Measurements from ENCODE around the gene AKAP9.
"Not testable (repeated sequence)": the region's sequence is repeated elsewhere in the genome, so short reads cannot be mapped to it uniquely, and the experiment has no call there.

Gene AKAP9

GRCh38 chr7:92025260-92025659 is 84.6 kb downstream of the AKAP9 start:
- Histone ChIP-seq H3K79me2 (ENCODE audit: control insufficient read depth, insufficient read depth, low read length) (no peaks in the 10 kb centered on the region), H3K56ac (ENCODE audit: low read length) (no peak overlapping the region), H3K18ac (ENCODE audit: low read length) (no peak overlapping the region), H3K4me2 (ENCODE audit: low read length) (no peak overlapping the region), H3K27ac (ENCODE audit: low read depth, low read length) (no peak overlapping the region), H3K36me3 (ENCODE audit: control insufficient read depth, insufficient read depth, low read length) (no peaks in the 10 kb centered on the region), H2BK5ac (ENCODE audit: low read length) (no peak overlapping the region), H3K23ac (ENCODE audit: low read length) (no peak overlapping the region), H2BK120ac (ENCODE audit: low read depth, low read length) (no peak overlapping the region), H3K4me1 (ENCODE audit: control insufficient read depth, low read depth, low read length) (no peaks in the 10 kb centered on the region), H3K27me3 (ENCODE audit: insufficient read depth, low read length, poor library complexity) (no peaks in the 10 kb centered on the region), H3K79me1 (ENCODE audit: low read length) (no peaks in the 10 kb centered on the region), H3K9ac (ENCODE audit: low read length) (no peak overlapping the region), H4K8ac (ENCODE audit: low read depth, low read length) (no peak overlapping the region), H2AK5ac (ENCODE audit: low read length) (no peak overlapping the region), H2BK15ac (replicated peaks; ENCODE audit: low read depth) (no peak overlapping the region), H4K5ac (ENCODE audit: low read length) (no peak overlapping the region), H3K4me3 (ENCODE audit: low read length) (no peak overlapping the region), H3K4ac (ENCODE audit: low read depth, low read length) (no peak overlapping the region)
- no peak for DNase-seq
- WGBS (ENCODE audit: extremely low coverage, insufficient coverage, low lambda C conversion rate): no CpG with 5 or more reads among the region's 3 CpGs

- H2BK15ac ChIP-seq (replicated peaks; ENCODE audit: low read depth); H4K5ac ChIP-seq (ENCODE audit: low read length); H2AK5ac ChIP-seq (ENCODE audit: low read length); H3K23ac ChIP-seq (ENCODE audit: low read length); H3K4me1 ChIP-seq (ENCODE audit: control insufficient read depth, low read depth, low read length); H4K8ac ChIP-seq (ENCODE audit: low read depth, low read length); H3K27me3 ChIP-seq (ENCODE audit: insufficient read depth, low read length, poor library complexity); H2BK120ac ChIP-seq (ENCODE audit: low read depth, low read length); H3K9ac ChIP-seq (ENCODE audit: low read length); H3K18ac ChIP-seq (ENCODE audit: low read length); H3K4me2 ChIP-seq (ENCODE audit: low read length); H3K56ac ChIP-seq (ENCODE audit: low read length); H2BK5ac ChIP-seq (ENCODE audit: low read length); H3K4me3 ChIP-seq (ENCODE audit: low read length); H3K79me2 ChIP-seq (ENCODE audit: control insufficient read depth, insufficient read depth, low read length); H3K36me3 ChIP-seq (ENCODE audit: control insufficient read depth, insufficient read depth, low read length); H3K27ac ChIP-seq (ENCODE audit: low read depth, low read length); H3K4ac ChIP-seq (ENCODE audit: low read depth, low read length); DNase-seq; H3K79me1 ChIP-seq (ENCODE audit: low read length): not testable (repeated sequence)
- no CpG with 5 or more reads among the region's 24 CpGs for WGBS (ENCODE audit: extremely low coverage, insufficient coverage, low lambda C conversion rate)
Measured at GRCh38 chr7:92026635-92027034, 86.0 kb downstream of the AKAP9 start.

- not testable (repeated sequence) for H4K5ac ChIP-seq (ENCODE audit: low read length); H3K56ac ChIP-seq (ENCODE audit: low read length); H4K8ac ChIP-seq (ENCODE audit: low read depth, low read length); H3K79me2 ChIP-seq (ENCODE audit: control insufficient read depth, insufficient read depth, low read length); H3K36me3 ChIP-seq (ENCODE audit: control insufficient read depth, insufficient read depth, low read length); H3K4me2 ChIP-seq (ENCODE audit: low read length); H3K9ac ChIP-seq (ENCODE audit: low read length); H3K23ac ChIP-seq (ENCODE audit: low read length); H3K79me1 ChIP-seq (ENCODE audit: low read length); H2BK120ac ChIP-seq (ENCODE audit: low read depth, low read length); H3K27me3 ChIP-seq (ENCODE audit: insufficient read depth, low read length, poor library complexity); H2BK5ac ChIP-seq (ENCODE audit: low read length); H3K4me3 ChIP-seq (ENCODE audit: low read length); H2AK5ac ChIP-seq (ENCODE audit: low read length); H3K4me1 ChIP-seq (ENCODE audit: control insufficient read depth, low read depth, low read length); H3K4ac ChIP-seq (ENCODE audit: low read depth, low read length); H3K18ac ChIP-seq (ENCODE audit: low read length); H2BK15ac ChIP-seq (replicated peaks; ENCODE audit: low read depth); H3K27ac ChIP-seq (ENCODE audit: low read depth, low read length)
- whole genome bisulfite sequencing (ENCODE audit: extremely low coverage, insufficient coverage, low lambda C conversion rate): no CpG with 5 or more reads among the region's 29 CpGs
- peak; percentile 4 for DNase-seq
Measured at GRCh38 chr7:92027128-92027527, 86.5 kb downstream of the AKAP9 start.

GRCh38 chr7:92028226-92028625 is 87.6 kb downstream of the AKAP9 start:
- Histone ChIP-seq H3K4me3 (ENCODE audit: low read length) (no peak overlapping the region), H3K36me3 (ENCODE audit: control insufficient read depth, insufficient read depth, low read length) (no peaks in the 10 kb centered on the region)

GRCh38 chr7:92028686-92029085 is 88.0 kb downstream of the AKAP9 start:
- H3K4ac ChIP-seq (ENCODE audit: low read depth, low read length): no peak overlapping the region
- no peaks in the 10 kb centered on the region for H3K27me3 ChIP-seq (ENCODE audit: insufficient read depth, low read length, poor library complexity)
- no peak overlapping the region for H3K27ac ChIP-seq (ENCODE audit: low read depth, low read length)
- no CpG with 5 or more reads among the region's 1 CpG for WGBS (ENCODE audit: extremely low coverage, insufficient coverage, low lambda C conversion rate)
- no peak overlapping the region for H3K18ac ChIP-seq (ENCODE audit: low read length)
- no peak overlapping the region for H2BK15ac ChIP-seq (replicated peaks; ENCODE audit: low read depth)
- H2BK5ac ChIP-seq (ENCODE audit: low read length): no peak overlapping the region
- H3K56ac ChIP-seq (ENCODE audit: low read length): no peak overlapping the region
- H4K5ac ChIP-seq (ENCODE audit: low read length): no peak overlapping the region
- no peak overlapping the region for H3K4me3 ChIP-seq (ENCODE audit: low read length)
- H3K9ac ChIP-seq (ENCODE audit: low read length): no peak overlapping the region
- no peak overlapping the region for H2BK120ac ChIP-seq (ENCODE audit: low read depth, low read length)
- H3K4me1 ChIP-seq (ENCODE audit: control insufficient read depth, low read depth, low read length): no peaks in the 10 kb centered on the region
- no peaks in the 10 kb centered on the region for H3K36me3 ChIP-seq (ENCODE audit: control insufficient read depth, insufficient read depth, low read length)
- H4K8ac ChIP-seq (ENCODE audit: low read depth, low read length): no peak overlapping the region
- no peak overlapping the region for H2AK5ac ChIP-seq (ENCODE audit: low read length)
- no peak overlapping the region for H3K4me2 ChIP-seq (ENCODE audit: low read length)
- no peaks in the 10 kb centered on the region for H3K79me2 ChIP-seq (ENCODE audit: control insufficient read depth, insufficient read depth, low read length)
- H3K23ac ChIP-seq (ENCODE audit: low read length): no peak overlapping the region
- no peak for DNase-seq
- no peaks in the 10 kb centered on the region for H3K79me1 ChIP-seq (ENCODE audit: low read length)

More at GRCh38 chr7:92028226-92028625, 87.6 kb downstream of the AKAP9 start:
- Histone ChIP-seq H2BK15ac (replicated peaks; ENCODE audit: low read depth) (no peak overlapping the region), H3K27ac (ENCODE audit: low read depth, low read length) (no peak overlapping the region), H4K8ac (ENCODE audit: low read depth, low read length) (no peak overlapping the region), H2BK120ac (ENCODE audit: low read depth, low read length) (no peak overlapping the region), H3K56ac (ENCODE audit: low read length) (no peak overlapping the region), H4K5ac (ENCODE audit: low read length) (no peak overlapping the region), H3K27me3 (ENCODE audit: insufficient read depth, low read length, poor library complexity) (no peaks in the 10 kb centered on the region), H3K9ac (ENCODE audit: low read length) (no peak overlapping the region), H3K23ac (ENCODE audit: low read length) (no peak overlapping the region), H3K79me2 (ENCODE audit: control insufficient read depth, insufficient read depth, low read length) (no peaks in the 10 kb centered on the region), H3K4me2 (ENCODE audit: low read length) (no peak overlapping the region), H3K4ac (ENCODE audit: low read depth, low read length) (no peak overlapping the region), H2BK5ac (ENCODE audit: low read length) (no peak overlapping the region), H3K18ac (ENCODE audit: low read length) (no peak overlapping the region), H2AK5ac (ENCODE audit: low read length) (no peak overlapping the region), H3K4me1 (ENCODE audit: control insufficient read depth, low read depth, low read length) (no peaks in the 10 kb centered on the region), H3K79me1 (ENCODE audit: low read length) (no peaks in the 10 kb centered on the region)
- no CpG with 5 or more reads among the region's 2 CpGs for WGBS (ENCODE audit: extremely low coverage, insufficient coverage, low lambda C conversion rate)
- DNase-seq: no peak

- Histone ChIP-seq H3K27me3 (ENCODE audit: insufficient read depth, low read length, poor library complexity) (no peaks in the 10 kb centered on the region), H3K18ac (ENCODE audit: low read length) (no peak overlapping the region), H3K4me3 (ENCODE audit: low read length) (no peak overlapping the region), H3K36me3 (ENCODE audit: control insufficient read depth, insufficient read depth, low read length) (no peaks in the 10 kb centered on the region), H4K5ac (ENCODE audit: low read length) (no peak overlapping the region), H3K9ac (ENCODE audit: low read length) (no peak overlapping the region), H3K4me1 (ENCODE audit: control insufficient read depth, low read depth, low read length) (no peaks in the 10 kb centered on the region), H3K4ac (ENCODE audit: low read depth, low read length) (no peak overlapping the region), H3K27ac (ENCODE audit: low read depth, low read length) (no peak overlapping the region), H2BK15ac (replicated peaks; ENCODE audit: low read depth) (no peak overlapping the region), H2AK5ac (ENCODE audit: low read length) (no peak overlapping the region), H4K8ac (ENCODE audit: low read depth, low read length) (no peak overlapping the region), H3K23ac (ENCODE audit: low read length) (no peak overlapping the region), H3K4me2 (ENCODE audit: low read length) (no peak overlapping the region), H2BK5ac (ENCODE audit: low read length) (no peak overlapping the region), H3K56ac (ENCODE audit: low read length) (no peak overlapping the region), H3K79me2 (ENCODE audit: control insufficient read depth, insufficient read depth, low read length) (no peaks in the 10 kb centered on the region), H2BK120ac (ENCODE audit: low read depth, low read length) (no peak overlapping the region), H3K79me1 (ENCODE audit: low read length) (no peaks in the 10 kb centered on the region)
- WGBS (ENCODE audit: extremely low coverage, insufficient coverage, low lambda C conversion rate): no CpG with 5 or more reads among the region's 2 CpGs
- no peak for DNase-seq
Measured at GRCh38 chr7:92034116-92034515, 93.5 kb downstream of the AKAP9 start.

All from mesendoderm (in vitro differentiated cells).